HUDEP-2 (cell line): ENCODE results near the gene ASIC4.

Experiments used
- DNase-seq, 76 experiments: peaks; one replicate each; lab custom pipeline; 2025; ENCODE audit not compliant: unreplicated experiment in 76 of 76; lab: John Stamatoyannopoulos, UW

The ASIC4 gene

GRCh38 chr2:219478916-219479315 lies 35.4 kb upstream of the ASIC4 start:
- DNase-seq: no peak

DNA sequence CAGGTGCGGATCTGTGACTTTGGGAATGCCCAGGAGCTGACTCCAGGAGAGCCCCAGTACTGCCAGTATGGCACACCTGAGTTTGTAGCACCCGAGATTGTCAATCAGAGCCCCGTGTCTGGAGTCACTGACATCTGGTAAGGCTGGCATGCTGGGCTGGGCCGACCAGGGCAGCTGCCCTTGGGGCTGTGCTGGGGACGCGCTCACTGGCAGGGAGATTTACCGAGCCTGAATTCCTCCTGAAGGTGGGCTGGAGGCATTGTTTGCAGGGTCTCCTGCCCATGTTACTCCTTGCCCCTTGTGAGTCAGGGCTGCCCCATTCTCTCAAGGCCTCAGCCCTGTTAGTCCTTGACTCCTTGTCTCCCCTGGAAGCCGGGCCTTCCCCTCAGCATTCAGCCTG lies 34.3 kb upstream of the ASIC4 start:
- DNase-seq: no peak

DNA sequence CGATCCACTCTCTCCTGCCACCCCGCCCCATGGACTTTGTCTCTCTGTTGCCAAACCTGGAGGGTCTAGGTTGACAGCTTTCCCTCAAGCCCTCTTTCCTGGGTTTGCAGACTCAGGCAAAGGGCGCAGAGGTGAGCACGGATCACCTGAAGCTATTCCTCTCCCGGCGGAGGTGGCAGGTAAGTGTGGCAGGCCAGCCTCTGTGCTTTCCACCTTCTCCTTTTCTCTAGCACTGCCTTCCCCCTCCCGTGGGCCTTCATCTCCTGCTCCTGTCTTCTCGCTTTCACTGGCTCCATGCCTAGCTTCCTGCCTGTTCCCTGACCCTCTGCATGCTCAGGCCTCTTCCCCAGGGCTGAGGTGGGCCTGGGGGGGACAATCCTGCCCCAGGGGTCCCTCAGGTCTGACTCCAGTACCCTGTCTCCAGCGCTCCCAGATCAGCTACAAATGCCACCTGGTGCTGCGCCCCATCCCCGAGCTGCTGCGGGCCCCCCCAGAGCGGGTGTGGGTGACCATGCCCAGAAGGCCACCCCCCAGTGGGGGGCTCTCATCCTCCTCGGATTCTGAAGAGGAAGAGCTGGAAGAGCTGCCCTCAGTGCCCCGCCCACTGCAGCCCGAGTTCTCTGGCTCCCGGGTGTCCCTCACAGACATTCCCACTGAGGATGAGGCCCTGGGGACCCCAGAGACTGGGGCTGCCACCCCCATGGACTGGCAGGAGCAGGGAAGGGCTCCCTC lies 31.4 kb upstream of the ASIC4 start:
- no peak for DNase-seq

DNA sequence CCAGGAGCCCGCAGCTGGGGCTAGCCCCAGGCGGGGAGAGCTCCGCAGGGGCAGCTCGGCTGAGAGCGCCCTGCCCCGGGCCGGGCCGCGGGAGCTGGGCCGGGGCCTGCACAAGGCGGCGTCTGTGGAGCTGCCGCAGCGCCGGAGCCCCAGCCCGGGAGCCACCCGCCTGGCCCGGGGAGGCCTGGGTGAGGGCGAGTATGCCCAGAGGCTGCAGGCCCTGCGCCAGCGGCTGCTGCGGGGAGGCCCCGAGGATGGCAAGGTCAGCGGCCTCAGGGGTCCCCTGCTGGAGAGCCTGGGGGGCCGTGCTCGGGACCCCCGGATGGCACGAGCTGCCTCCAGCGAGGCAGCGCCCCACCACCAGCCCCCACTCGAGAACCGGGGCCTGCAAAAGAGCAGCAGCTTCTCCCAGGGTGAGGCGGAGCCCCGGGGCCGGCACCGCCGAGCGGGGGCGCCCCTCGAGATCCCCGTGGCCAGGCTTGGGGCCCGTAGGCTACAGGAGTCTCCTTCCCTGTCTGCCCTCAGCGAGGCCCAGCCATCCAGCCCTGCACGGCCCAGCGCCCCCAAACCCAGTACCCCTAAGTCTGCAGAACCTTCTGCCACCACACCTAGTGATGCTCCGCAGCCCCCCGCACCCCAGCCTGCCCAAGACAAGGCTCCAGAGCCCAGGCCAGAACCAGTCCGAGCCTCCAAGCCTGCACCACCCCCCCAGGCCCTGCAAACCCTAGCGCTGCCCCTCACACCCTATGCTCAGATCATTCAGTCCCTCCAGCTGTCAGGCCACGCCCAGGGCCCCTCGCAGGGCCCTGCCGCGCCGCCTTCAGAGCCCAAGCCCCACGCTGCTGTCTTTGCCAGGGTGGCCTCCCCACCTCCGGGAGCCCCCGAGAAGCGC lies 30.6 kb upstream of the ASIC4 start:
- DNase-seq: no peak

GRCh38 chr2:219484343-219485200 lies 29.7 kb upstream of the ASIC4 start:
- DNase-seq: no peak

DNA sequence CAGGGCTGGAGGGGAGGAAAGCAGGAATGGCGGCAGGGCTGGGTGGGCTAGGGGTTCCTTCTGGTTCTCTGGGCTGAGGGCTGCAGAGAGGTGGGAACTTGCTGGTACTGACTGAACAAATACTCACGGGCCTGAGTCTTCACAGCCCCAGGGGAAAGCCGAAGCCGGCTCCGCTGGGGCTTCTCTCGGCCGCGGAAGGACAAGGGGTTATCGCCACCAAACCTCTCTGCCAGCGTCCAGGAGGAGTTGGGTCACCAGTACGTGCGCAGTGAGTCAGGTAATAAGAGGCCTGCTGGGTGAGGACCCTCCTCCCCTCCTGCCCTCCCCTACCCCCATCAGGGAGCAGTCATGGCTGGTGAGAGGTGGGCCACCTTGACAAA lies 29.1 kb upstream of the ASIC4 start:
- no peak for DNase-seq

- no peak for DNase-seq
These were observed 27.8 kb upstream of the ASIC4 start for GRCh38 chr2:219486380-219486959.

DNA sequence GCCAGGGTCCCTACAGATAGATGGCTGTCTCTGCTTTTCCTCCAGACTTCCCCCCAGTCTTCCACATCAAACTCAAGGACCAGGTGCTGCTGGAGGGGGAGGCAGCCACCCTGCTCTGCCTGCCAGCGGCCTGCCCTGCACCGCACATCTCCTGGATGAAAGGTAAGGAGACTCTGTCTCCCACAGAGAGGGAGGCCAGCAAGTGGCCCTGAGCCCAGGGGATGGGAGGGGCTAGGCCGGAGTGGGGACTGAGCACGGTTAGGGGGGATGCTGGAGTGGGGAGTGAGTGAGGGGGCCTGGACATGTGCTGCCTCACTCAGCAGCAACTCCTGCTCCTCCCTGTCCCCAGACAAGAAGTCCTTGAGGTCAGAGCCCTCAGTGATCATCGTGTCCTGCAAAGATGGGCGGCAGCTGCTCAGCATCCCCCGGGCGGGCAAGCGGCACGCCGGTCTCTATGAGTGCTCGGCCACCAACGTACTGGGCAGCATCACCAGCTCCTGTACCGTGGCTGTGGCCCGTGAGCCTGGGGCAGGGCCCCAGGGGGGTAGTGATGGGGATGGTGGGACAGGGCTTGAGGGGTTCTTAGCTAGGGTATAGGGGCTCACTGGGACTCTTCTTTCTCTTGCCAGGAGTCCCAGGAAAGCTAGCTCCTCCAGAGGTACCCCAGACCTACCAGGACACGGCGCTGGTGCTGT lies 26.0 kb upstream of the ASIC4 start:
- no peak for DNase-seq

- DNase-seq: no peak
These were observed 25.5 kb upstream of the ASIC4 start for GRCh38 chr2:219488844-219489194.

DNA sequence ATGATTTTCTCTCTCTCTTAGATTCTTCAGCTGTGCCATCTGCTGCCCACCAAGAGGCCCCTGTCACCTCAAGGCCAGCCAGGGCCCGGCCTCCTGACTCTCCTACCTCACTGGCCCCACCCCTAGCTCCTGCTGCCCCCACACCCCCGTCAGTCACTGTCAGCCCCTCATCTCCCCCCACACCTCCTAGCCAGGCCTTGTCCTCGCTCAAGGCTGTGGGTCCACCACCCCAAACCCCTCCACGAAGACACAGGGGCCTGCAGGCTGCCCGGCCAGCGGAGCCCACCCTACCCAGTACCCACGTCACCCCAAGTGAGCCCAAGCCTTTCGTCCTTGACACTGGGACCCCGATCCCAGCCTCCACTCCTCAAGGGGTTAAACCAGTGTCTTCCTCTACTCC lies 25.0 kb upstream of the ASIC4 start:
- no peak for DNase-seq

- DNase-seq: no peak
These were observed 24.1 kb upstream of the ASIC4 start for GRCh38 chr2:219490186-219490585.

DNA sequence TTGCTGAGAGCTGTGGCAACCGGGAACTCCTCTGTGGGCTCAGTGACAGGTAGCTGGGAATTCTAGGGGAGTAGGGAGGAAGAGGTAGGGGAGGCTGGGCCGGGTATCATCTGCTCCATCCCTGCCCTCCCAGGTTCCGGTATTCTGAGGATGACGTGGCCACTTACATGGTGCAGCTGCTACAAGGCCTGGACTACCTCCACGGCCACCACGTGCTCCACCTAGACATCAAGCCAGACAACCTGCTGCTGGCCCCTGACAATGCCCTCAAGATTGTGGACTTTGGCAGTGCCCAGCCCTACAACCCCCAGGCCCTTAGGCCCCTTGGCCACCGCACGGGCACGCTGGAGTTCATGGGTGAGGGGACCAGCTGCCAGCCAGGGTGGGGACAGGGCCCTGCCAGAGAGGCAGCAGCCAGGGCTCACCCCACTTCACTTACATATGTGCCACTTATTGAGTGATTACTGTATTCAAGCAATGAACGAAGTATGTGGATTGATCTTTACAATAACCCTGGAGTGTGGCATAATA lies 23.6 kb upstream of the ASIC4 start:
- DNase-seq: no peak

DNA sequence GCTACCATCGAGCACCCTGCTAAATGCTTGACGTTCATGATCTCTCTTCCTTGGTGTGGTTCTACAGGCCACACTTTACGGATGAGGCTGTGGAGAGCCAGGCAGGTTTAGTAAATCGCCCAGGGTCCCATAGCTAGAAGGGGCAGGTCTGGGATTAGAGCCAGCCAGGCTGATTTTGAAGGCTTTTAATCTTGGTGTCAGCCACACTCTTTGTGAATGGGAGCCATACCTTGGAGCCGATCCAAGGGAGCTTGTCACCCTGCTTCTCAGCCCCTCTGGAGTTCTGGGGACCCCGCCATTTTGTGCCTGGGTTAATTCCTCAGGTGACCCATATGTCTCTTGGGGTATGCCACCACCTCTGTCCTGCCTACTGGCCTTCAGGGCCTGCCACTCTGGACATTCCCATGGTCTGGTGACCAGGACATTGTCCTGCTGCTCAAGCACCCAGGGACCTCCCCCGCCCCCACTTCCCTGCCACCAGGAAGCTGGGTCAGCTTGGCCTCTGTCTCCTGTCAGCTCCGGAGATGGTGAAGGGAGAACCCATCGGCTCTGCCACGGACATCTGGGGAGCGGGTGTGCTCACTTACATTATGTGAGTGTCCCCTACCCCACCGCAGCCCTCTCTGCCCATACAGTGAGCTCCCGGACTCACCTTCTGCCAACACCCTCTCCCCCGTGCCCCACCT lies 22.9 kb upstream of the ASIC4 start:
- DNase-seq: no peak

- DNase-seq: no peak
These were observed 21.7 kb upstream of the ASIC4 start for GRCh38 chr2:219492575-219492974.

GRCh38 chr2:219493086-219493485 lies 21.2 kb upstream of the ASIC4 start:
- no peak for DNase-seq

- no peak for DNase-seq
These were observed 19.2 kb upstream of the ASIC4 start for GRCh38 chr2:219494952-219495530.

GRCh38 chr2:219495531-219496122 lies 18.7 kb upstream of the ASIC4 start:
- peak in 69 of 76 experiments; percentile 10 to 81 (median 52) for DNase-seq

DNA sequence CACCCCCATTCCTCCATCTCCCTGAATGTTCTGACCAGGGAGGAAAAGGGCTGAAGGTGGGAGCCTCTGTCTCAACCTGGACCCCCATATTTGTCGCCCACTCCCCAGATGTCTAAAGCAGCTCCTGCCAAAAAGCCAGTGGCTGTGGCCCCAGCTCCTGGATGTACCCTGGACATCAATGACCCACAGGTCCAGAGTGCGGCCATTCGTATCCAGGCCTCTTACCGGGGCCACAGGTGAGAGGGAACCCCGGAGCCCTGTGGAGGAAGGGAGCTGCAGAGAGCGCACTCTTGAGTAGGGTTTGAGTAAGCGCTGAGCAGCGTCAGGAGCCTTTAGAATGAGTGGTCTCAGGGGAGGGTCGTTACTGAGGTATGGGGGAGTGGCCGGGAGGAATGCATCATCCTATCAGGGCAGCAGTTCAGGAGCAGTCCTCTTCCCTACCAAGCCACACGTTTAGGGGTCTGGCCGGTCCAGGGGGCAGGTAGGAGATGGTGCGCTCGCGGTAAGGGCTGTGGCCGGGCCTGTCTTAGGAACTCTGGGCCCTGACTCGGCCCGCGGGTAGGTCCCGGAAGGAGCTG lies 17.9 kb upstream of the ASIC4 start:
- DNase-seq: no peak
